K562 (cell line): ENCODE results near the gene PHB1.
"Not testable (repeated sequence)": the region's sequence is repeated elsewhere in the genome, so short reads cannot be mapped to it uniquely, and the experiment has no call there.

Source experiments
- FOXJ3 ChIP-seq: sonication (generic); formaldehyde crosslinking; IDR thresholded peaks from 2 replicates; pipeline ENCODE4 v1.4.0; 2020; ENCODE audit warnings: mild to moderate bottlenecking, missing genetic modification reagents
- SREBF2 ChIP-seq: sonication (generic); formaldehyde crosslinking; IDR thresholded peaks from 2 replicates; pipeline ENCODE4 v1.4.0; 2020; ENCODE audit warnings: mild to moderate bottlenecking, missing genetic modification reagents

GRCh38 chr17:49418754-49419740 lies 4.4 kb upstream of the PHB1 start:
- TF ChIP-seq SREBF2; FOXJ3 (CRISPR knock-in tag): not testable (repeated sequence)
